B cell (primary cell): ENCODE results near the gene CD200. TPM values are rescaled to one million over a fixed set of nuclear protein-coding genes. Genes with fewer than 3 reads are reported as not detected.

Experiments used
- ATAC-seq: fragments of 200-7000 bp; cut with Tn5 transposase; one replicate; pipeline ENCODE4 v1.10.0; 2021; ENCODE audit warnings: low read depth, mild to moderate bottlenecking, moderate number of reproducible peaks, moderate library complexity
- CTCF ChIA-PET: fragments of 350-600 bp; sonication (Branson Sonifier 250); formaldehyde crosslinking; loops from one replicate; lab custom pipeline; 2021; ENCODE audit warnings: antibody characterized with exemption, inconsistent platforms; lab: Charles Lee
- POLR2A ChIA-PET: fragments of 350-600 bp; sonication (Branson Sonifier 250); formaldehyde crosslinking; loops from one replicate; lab custom pipeline; 2021; ENCODE audit warnings: antibody characterized with exemption; lab: Charles Lee
- DNase-seq: peaks from one replicate; pipeline ENCODE4 v3.0.0; 2013
- H2AFZ ChIP-seq: 2 replicates; pipeline ENCODE4 v1.6.1; 2012; ENCODE audit warnings: mild to moderate bottlenecking, low read depth, low read length; ENCODE audit not compliant: insufficient read depth, poor library complexity, severe bottlenecking
- H3K27ac ChIP-seq, 2 donors: 1 replicate in 1 of 2; 2 replicates in 1 of 2; pipeline ENCODE4 v1.5.1; 2012 to 2013; ENCODE audit warnings: low read length in 2 of 2, mild to moderate bottlenecking in 2 of 2, moderate library complexity in 1 of 2
- H3K27me3 ChIP-seq, 4 experiments: fragments of 200-600 bp in 1 of 4; sonication (generic) in 1 of 4; replicated peaks in 1 of 4; 1 replicate in 2 of 4; 2 replicates in 2 of 4; pipeline versions ENCODE4 v1.6.1 to v1.7.0; 2013 to 2016; ENCODE audit warnings: low read length in 3 of 4, mild to moderate bottlenecking in 2 of 4, mixed read lengths in 1 of 4, moderate library complexity in 1 of 4; ENCODE audit not compliant: insufficient read depth in 4 of 4, control insufficient read depth in 3 of 4; ENCODE audit errors: control extremely low read depth in 1 of 4
- H3K36me3 ChIP-seq, 2 experiments: replicated peaks in 1 of 2; 1 replicate in 1 of 2; 2 replicates in 1 of 2; pipeline versions ENCODE4 v1.6.1 to v1.7.1; 2013; ENCODE audit warnings: low read length in 1 of 2; ENCODE audit not compliant: insufficient read depth in 2 of 2, control insufficient read depth in 1 of 2; ENCODE audit errors: control extremely low read depth in 1 of 2, extremely low read depth in 1 of 2
- H3K4me1 ChIP-seq, 2 donors: fragments of 200-600 bp in 1 of 2; sonication (generic) in 1 of 2; 1 replicate in 1 of 2; 2 replicates in 1 of 2; pipeline versions ENCODE4 v1.5.1 to v1.6.1; 2013 to 2017; ENCODE audit warnings: low read length in 2 of 2; ENCODE audit not compliant: control insufficient read depth in 2 of 2, insufficient read depth in 2 of 2
- H3K4me2 ChIP-seq: replicated peaks from 2 replicates; pipeline ENCODE3; 2012; ENCODE audit warnings: mild to moderate bottlenecking, low read depth, low read length; ENCODE audit not compliant: poor library complexity, severe bottlenecking
- H3K4me3 ChIP-seq, 5 experiments: fragments of 200-600 bp in 1 of 5; sonication (generic) in 1 of 5; 1 replicate in 3 of 5; 2 replicates in 2 of 5; pipeline versions ENCODE4 v1.5.1 to v1.7.0; 2011 to 2016; ENCODE audit warnings: low read length in 4 of 5, mild to moderate bottlenecking in 4 of 5, low read depth in 2 of 5, control low read depth in 1 of 5, moderate library complexity in 1 of 5; ENCODE audit not compliant: insufficient read depth in 1 of 5; ENCODE audit errors: control extremely low read depth in 1 of 5, extremely low read depth in 1 of 5
- H3K79me2 ChIP-seq: fragments of 200-600 bp; sonication (generic); one replicate; pipeline ENCODE4 v1.6.0; 2016; ENCODE audit warnings: low read length; ENCODE audit not compliant: control insufficient read depth, insufficient read depth
- H3K9ac ChIP-seq: fragments of 200-600 bp; sonication (generic); 2 replicates; pipeline ENCODE4 v1.6.1; 2017; ENCODE audit warnings: mild to moderate bottlenecking, low read length, moderate library complexity
- H3K9me3 ChIP-seq, 3 donors: one replicate each; pipeline versions ENCODE4 v1.6.1 to v1.7.1; 2013; ENCODE audit warnings: low read length in 2 of 3; ENCODE audit not compliant: control insufficient read depth in 2 of 3, insufficient read depth in 1 of 3; ENCODE audit errors: control extremely low read depth in 1 of 3
- H4K20me1 ChIP-seq: 2 replicates; pipeline ENCODE4 v1.6.0; 2012; ENCODE audit warnings: mild to moderate bottlenecking, low read length; ENCODE audit not compliant: insufficient read depth, control insufficient read depth, poor library complexity, severe bottlenecking
- H3K27ac Mint-ChIP-seq: one replicate; pipeline ENCODE4 v1.8.0; 2021; ENCODE audit warnings: mixed read lengths
- H3K27me3 Mint-ChIP-seq: one replicate; pipeline ENCODE4 v1.8.0; 2021; ENCODE audit warnings: mixed read lengths
- H3K4me1 Mint-ChIP-seq: one replicate; pipeline ENCODE4 v1.8.0; 2021; ENCODE audit warnings: mixed read lengths
- H3K4me3 Mint-ChIP-seq: one replicate; pipeline ENCODE4 v1.8.0; 2021; ENCODE audit warnings: mixed read lengths
- H3K9me3 Mint-ChIP-seq: one replicate; pipeline ENCODE4 v1.8.0; 2022; ENCODE audit warnings: mixed read lengths; ENCODE audit not compliant: insufficient read depth
- CTCF ChIP-seq: fragments of 200-600 bp; IDR thresholded peaks from one replicate; pipeline ENCODE4 v1.8.0; 2022; ENCODE audit warnings: antibody characterized with exemption, mild to moderate bottlenecking
- EZH2 ChIP-seq: IDR thresholded peaks from 2 replicates; pipeline ENCODE4 v1.6.1; 2012; ENCODE audit warnings: borderline replicate concordance, low read depth, mild to moderate bottlenecking, moderate library complexity, low read length; ENCODE audit not compliant: insufficient read depth, poor library complexity, severe bottlenecking
- WGBS: methylation state at CpG from one replicate; pipeline ENCODE4 v1.1.5; 2013; ENCODE audit warnings: missing lambda C conversion rate; ENCODE audit not compliant: insufficient coverage; 5-methylcytosine and 5-hydroxymethylcytosine counted together
- intact Hi-C: fragments of 100-400 bp; cut with micrococcal nuclease; formaldehyde crosslinking; loops from one replicate; pipeline ENCODE4 v1.10.0; 2022
- polyA plus RNA-seq: library from polyadenylated mRNA; depleted of rRNA; stranded (reverse); fragments of >200 nt; gene quantifications from 2 replicates; pipeline ENCODE4 v1.2.3, GENCODE V29; 2012
- total RNA-seq, 2 donors: library from RNA; stranded (reverse); fragments of 120-200 nt in 1 of 2; gene quantifications; 1 replicate in 1 of 2; 2 replicates in 1 of 2; pipeline versions ENCODE4 v1.2.3 to v1.2.4, GENCODE V29; 2013 to 2022

CD200 gene
- total and polyA plus RNA-seq, 2 donors (not counting 1 experiment from before 2014, with no cell fraction given), result 35.0 to 49.9 TPM

- Histone ChIP-seq H3K27ac (no peak overlapping the region), H3K27me3 (no peaks in the 10 kb centered on the region), H2AFZ (no peak overlapping the region), H3K9ac (no peak overlapping the region), H4K20me1 (no peaks in the 10 kb centered on the region), H3K4me2 (peak overlapping the region; percentile 50), H3K36me3 (no peaks in the 10 kb centered on the region), H3K4me1 (peaks cover 11 to 17% of the 10 kb centered on the region in 2 donors), H3K9me3 (no peaks in the 10 kb centered on the region), H3K79me2 (no peaks in the 10 kb centered on the region), H3K4me3 (no peak overlapping the region)
- H3K9me3 Mint-ChIP-seq, result no peaks in the 10 kb centered on the region
- H3K4me1 Mint-ChIP-seq, result peaks cover 32% of the 10 kb centered on the region
- TF ChIP-seq CTCF, result no peak
- TF ChIP-seq EZH2, result no peak
- ChIA-PET CTCF (no interaction called here), POLR2A (no interaction called here)
- no peak for ATAC-seq
- DNase-seq, result no peak
- no peaks in the 10 kb centered on the region for H3K27me3 Mint-ChIP-seq
- no peak overlapping the region for H3K4me3 Mint-ChIP-seq
- intact Hi-C loops, result loop anchor here (5.0 kb wide), 1 partner anchor 47 kb away; no protein-coding TSS in a partner anchor
- 86% methylated on average over 2 of the region's 2 CpGs for WGBS
- H3K27ac Mint-ChIP-seq, result no peak overlapping the region
Observed at GRCh38 chr3:112373924-112374323, 41.0 kb downstream of the CD200 start.

- intact Hi-C loops, result loop anchor here (5.0 kb wide), 1 partner anchor 47 kb away; no protein-coding TSS in a partner anchor
- Mint-ChIP-seq H3K4me1 (peaks cover 35% of the 10 kb centered on the region), H3K27ac (no peak overlapping the region), H3K4me3 (no peak overlapping the region), H3K9me3 (no peaks in the 10 kb centered on the region), H3K27me3 (no peaks in the 10 kb centered on the region)
- no peaks in the 10 kb centered on the region for H3K27me3 ChIP-seq
- H3K4me3 ChIP-seq, result no peak overlapping the region
- CTCF ChIA-PET, result no interaction called here
- POLR2A ChIA-PET, result no interaction called here
- peaks cover 15 to 17% of the 10 kb centered on the region in 2 donors for H3K4me1 ChIP-seq
- no peak for DNase-seq
- WGBS, result 100% methylated on average over 1 of the region's 5 CpGs
- H3K9me3 ChIP-seq, result no peaks in the 10 kb centered on the region
- H3K36me3 ChIP-seq, result no peaks in the 10 kb centered on the region
- H4K20me1 ChIP-seq, result no peaks in the 10 kb centered on the region
- no peak overlapping the region for H3K9ac ChIP-seq
- H3K4me2 ChIP-seq, result no peak overlapping the region
- H3K27ac ChIP-seq, result no peak overlapping the region
- H2AFZ ChIP-seq, result no peak overlapping the region
- TF ChIP-seq EZH2, result no peak
- no peak for TF ChIP-seq CTCF
- no peaks in the 10 kb centered on the region for H3K79me2 ChIP-seq
- no peak for ATAC-seq
Observed at GRCh38 chr3:112374333-112374734, 41.4 kb downstream of the CD200 start.
